ENCODE results near the gene DNAJB2.
"Not testable (repeated sequence)": the region's sequence is repeated elsewhere in the genome, so short reads cannot be mapped to it uniquely, and the experiment has no call there.

Gene DNAJB2

DNA sequence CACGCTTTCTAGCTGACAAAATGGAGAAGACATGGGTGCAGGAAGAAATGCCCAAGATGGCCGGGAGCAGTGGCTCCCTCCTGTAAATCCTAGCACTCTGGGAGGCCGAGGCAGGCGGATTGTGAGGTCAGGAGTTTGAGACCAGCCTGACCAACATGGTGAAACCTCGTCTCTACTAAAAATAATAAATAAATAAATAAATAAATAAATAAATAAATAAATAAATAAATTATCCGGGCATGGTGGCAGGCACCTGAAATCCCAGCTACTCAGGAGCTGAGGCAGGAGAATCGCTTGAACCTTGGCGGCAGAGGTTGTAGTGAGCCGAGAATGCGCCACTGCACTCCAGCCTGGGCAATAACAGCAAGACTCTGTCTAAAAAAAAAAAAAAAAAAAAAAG is 20.2 kb upstream of the DNAJB2 start:
- not testable (repeated sequence) for DNase-seq (ENCODE audit: low spot score)

DNA sequence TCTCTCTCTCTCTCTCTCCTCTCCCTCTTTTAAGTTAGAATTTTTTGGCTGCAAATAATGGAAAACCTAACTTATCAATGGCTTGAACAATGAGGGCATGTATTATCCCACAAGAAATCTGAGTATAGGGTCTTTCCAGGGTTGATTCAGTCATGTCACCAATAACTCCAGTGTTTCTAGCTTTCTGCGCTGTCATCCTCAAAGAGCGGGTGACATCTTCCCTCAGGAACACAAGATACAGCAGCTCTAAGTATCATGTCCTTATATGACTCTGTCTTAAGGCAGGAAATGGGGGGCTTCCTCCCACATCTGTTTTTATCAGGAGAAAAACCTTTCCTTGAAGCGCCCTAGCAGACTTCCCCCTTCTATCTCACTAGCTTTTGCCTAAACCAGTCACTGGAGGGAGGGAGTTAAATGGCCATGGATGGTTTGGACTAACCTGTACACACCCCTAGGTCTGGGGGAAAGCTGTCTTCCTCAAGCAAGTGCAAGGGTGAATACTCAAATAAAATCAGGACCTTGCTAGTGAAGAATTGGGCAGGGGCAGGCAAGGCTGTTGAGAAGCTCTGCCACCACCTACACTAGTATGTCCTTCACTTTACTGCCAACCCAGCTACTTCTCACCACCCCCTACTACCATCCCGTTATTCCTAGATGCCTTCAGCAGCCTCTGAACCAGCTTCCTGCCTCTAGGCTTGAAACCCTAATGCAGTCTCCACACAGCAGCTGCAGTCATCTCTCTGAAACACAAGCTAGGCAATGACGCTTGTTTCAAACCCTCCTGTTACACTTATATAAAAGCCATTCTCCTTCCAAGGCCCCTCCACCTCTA is 17.9 kb upstream of the DNAJB2 start:
- no peak for DNase-seq (ENCODE audit: low spot score)

DNA sequence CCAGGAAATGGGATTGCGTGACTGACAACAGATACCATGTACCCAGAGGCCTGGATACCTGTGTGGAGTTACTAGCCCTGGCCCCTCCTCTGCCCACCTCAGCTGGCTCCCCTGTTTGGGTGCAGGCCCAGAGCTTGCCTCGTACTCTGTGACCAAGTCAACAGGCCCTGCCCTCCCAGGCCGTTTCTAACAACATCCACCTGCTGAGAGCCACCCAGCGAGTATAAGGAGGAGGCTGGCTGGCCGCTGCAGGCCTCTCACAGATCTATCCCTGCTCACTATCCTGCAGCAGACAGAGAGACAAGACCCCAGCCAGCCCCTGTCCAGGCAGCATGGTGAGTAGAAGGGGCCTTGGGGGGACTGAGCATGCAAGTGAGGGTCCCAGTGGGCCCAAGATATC is 12.9 kb upstream of the DNAJB2 start:
- no peak for DNase-seq (ENCODE audit: low spot score)

- DNase-seq (ENCODE audit: low spot score): no peak
Observed at GRCh38 chr2:219266886-219267285, 12.3 kb upstream of the DNAJB2 start.

GRCh38 chr2:219268294-219268693 is 10.9 kb upstream of the DNAJB2 start:
- no peak for DNase-seq (ENCODE audit: low spot score)

- DNase-seq (ENCODE audit: low spot score): no peak
Observed at GRCh38 chr2:219269362-219270054, 9.7 kb upstream of the DNAJB2 start.

GRCh38 chr2:219270055-219270372 is 9.2 kb upstream of the DNAJB2 start:
- DNase-seq (ENCODE audit: low spot score): no peak

GRCh38 chr2:219271021-219271420 is 8.1 kb upstream of the DNAJB2 start:
- DNase-seq (ENCODE audit: low spot score): no peak

GRCh38 chr2:219272356-219272755 is 6.8 kb upstream of the DNAJB2 start:
- DNase-seq (ENCODE audit: low spot score): no peak

GRCh38 chr2:219272995-219273394 is 6.2 kb upstream of the DNAJB2 start:
- no peak for DNase-seq (ENCODE audit: low spot score)

DNA sequence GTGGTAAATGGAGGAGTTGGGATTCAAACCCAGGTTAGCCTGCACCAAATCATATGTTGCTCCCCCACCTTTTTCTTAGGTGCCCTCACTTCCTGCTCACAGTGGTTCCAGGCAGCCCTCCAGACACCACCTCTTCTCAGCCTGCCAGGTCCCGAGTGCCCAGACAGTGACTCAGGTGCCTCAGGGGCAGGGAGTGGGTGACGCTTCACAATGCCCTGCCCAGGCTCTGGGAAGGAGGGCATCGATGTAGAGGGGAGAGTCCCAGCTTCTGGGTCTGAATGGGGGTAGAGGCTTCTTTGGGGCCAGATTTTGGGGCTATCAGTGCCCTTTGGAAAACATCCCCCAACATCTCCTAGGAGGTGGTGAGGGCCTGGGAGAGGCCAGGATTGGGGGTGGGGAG is 5.2 kb upstream of the DNAJB2 start:
- DNase-seq (ENCODE audit: low spot score): no peak

GRCh38 chr2:219274361-219274921 is 4.7 kb upstream of the DNAJB2 start:
- DNase-seq (ENCODE audit: low spot score): no peak

DNA sequence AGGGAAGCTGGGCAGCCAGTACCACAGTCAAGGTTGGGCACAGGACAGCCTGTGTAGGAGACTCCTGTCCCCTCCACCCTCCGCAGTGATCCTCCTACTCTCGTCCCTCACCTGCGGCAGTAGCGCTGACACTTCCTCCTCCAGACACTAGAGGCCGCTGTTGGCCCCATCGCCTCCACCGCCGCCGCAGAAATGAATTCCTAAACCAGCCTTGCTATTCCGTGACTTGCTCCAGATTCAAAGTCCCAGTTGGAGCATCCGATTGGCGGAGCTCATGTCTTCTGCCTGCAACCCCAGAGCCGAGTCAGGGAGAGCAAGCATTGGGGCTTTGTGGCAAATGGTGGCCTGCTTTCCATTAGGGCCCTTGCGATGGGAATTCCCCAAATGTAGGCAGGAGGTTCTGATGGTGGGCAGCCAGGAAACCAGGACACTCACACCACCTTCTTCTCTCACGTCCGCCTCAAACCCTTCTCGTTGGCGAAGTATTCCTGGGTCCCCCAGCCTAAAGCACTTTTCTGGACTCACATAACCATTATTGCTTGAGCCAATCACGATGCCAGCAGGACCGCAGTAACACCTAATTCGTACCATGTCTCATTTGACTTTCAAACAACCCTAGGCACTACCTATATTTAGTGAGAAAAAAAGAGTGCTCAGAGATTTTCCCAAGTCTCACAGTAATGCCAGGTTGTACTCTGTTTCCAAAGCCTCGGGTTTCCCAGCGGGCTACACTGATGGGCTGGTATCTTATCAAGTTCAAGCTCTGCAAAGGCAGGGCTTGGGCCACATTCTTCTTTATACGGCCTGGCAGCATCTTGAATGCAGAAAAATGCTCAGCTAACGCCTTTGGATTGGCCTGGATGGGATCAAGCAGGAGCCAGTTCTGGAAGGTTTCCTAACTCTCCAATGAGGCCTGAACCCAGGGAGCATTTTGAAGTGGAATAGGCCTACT is 1.2 kb upstream of the DNAJB2 start:
- peak; percentile 84 for DNase-seq (ENCODE audit: low spot score)

- no peak for DNase-seq (ENCODE audit: low spot score)
Observed at GRCh38 chr2:219278655-219279150, 463 bp upstream of the DNAJB2 start.

DNA sequence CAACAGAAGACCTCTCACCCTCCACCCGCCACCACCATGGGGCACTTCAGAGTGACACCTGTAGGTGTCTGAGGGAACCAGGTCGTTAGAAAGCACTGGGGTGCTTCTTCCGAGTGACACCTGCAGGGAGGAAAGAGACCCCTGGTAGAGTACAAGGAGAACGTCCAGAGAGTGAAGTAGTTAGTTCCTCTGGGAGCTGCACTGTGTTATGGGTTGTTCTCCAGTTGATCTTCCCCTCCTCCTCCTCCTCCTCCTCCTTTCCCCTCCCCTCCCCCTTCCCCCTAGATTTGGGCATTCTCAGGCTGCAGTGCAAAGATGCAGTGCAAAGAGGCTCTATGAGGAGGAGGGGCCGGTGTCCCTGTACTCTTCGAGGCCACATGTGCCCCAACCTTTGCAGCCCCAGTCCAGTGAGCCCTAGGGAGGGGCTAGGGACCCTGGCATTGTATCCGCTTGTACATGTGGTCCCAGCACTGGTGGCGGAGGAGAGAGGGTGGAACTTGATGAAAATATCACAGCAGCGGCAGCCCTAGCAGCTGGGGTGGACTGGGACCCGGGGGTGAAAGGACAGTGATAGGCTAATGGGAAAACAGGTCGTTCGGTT is 850 bp downstream of the DNAJB2 start:
- DNase-seq (ENCODE audit: low spot score): peak; percentile 51

DNA sequence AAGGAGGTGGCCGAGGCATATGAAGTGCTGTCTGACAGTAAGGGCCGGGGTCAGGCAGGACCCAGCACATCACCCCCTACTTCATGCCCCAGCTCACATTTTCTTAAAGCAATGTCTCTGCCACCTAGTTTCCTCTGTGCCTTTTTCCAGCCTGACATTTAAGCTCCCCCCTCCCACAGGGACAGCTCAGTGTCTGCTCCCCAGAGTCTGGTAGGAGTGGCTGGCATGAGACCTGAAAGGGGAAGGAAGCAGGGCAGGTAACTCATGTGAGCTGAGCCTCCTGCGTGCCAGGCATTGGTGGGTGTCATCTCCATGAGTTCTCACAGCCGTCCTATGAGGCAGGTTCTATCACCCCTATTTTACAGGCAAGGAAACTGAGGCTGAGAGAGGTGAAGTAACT is 1.5 kb downstream of the DNAJB2 start:
- no peak for DNase-seq (ENCODE audit: low spot score)

DNA sequence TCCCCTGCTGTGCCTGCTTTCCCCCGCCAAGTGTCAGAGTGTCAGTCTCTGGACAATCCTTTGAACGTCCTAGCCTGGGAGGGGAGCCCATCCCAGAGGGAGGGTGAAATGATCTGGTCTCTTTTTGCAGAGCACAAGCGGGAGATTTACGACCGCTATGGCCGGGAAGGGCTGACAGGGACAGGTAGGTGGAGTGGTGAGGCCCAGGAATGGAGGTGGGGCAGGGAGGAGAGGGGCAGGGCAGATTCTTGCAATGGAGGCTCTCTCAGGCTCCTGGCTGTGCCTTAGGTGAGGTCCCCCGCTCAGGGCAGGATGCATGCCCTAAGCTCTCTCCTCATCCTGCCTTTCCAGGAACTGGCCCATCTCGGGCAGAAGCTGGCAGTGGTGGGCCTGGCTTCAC is 2.4 kb downstream of the DNAJB2 start:
- no peak for DNase-seq (ENCODE audit: low spot score)

GRCh38 chr2:219282375-219282774 is 3.2 kb downstream of the DNAJB2 start:
- peak; percentile 96 for DNase-seq (ENCODE audit: low spot score)

DNA sequence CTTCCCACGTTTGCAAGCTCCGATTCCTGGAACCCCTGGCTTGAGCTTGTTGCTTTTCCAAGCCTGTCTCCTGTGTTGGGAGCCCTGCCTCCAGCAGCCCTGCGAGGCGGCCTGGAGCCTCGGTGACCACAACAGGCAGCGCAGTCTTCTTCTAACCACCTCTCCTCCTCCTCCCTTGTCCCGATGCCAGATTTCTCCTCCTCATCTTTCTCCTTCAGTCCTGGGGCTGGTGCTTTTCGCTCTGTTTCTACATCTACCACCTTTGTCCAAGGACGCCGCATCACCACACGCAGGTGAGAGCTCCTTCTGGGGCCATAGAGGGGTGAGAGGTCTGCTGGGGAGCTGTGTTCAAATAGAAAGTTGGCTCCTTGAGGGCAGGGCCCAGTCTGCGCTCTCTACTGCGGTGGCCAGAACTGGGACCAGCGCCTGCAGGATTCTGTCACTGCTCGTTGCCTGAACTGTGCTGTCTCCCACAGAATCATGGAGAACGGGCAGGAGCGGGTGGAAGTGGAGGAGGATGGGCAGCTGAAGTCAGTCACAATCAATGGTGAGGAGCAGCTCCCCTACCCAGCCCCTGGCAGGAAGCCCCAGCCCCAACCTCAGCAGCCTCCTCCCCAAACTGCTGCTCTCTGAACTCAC is 3.9 kb downstream of the DNAJB2 start:
- no peak for DNase-seq (ENCODE audit: low spot score)

- DNase-seq (ENCODE audit: low spot score): no peak
Observed at GRCh38 chr2:219284501-219285372, 5.6 kb downstream of the DNAJB2 start.
